ENCODE measurements around the gene ALG9. TPM values are rescaled to one million over a fixed set of nuclear protein-coding genes. Genes with fewer than 3 reads are reported as not detected.
A peak's percentile ranks its signal among the peaks of the same experiment; 100 is the strongest.

The ALG9 gene
- polyA plus RNA-seq, 3 donors, result 7.4 to 7.9 (median 7.8) TPM

GRCh38 chr11:111764621-111765020 is 106.8 kb downstream of the ALG9 start:
- H3K4me3 Mint-ChIP-seq, result no peak overlapping the region
- no peak overlapping the region for H3K9ac ChIP-seq (ENCODE audit: insufficient read depth, low read length, poor library complexity, severe bottlenecking)
- TF ChIP-seq, protein P1, sequence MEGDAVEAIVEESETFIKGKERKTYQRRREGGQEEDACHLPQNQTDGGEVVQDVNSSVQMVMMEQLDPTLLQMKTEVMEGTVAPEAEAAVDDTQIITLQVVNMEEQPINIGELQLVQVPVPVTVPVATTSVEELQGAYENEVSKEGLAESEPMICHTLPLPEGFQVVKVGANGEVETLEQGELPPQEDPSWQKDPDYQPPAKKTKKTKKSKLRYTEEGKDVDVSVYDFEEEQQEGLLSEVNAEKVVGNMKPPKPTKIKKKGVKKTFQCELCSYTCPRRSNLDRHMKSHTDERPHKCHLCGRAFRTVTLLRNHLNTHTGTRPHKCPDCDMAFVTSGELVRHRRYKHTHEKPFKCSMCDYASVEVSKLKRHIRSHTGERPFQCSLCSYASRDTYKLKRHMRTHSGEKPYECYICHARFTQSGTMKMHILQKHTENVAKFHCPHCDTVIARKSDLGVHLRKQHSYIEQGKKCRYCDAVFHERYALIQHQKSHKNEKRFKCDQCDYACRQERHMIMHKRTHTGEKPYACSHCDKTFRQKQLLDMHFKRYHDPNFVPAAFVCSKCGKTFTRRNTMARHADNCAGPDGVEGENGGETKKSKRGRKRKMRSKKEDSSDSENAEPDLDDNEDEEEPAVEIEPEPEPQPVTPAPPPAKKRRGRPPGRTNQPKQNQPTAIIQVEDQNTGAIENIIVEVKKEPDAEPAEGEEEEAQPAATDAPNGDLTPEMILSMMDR (IDR thresholded peaks at IDR 0.05), result no peak
- H2AFZ ChIP-seq (ENCODE audit: insufficient read depth, low read depth, low read length, poor library complexity, severe bottlenecking), result peak overlapping the region; percentile 94
- no peaks in the 10 kb centered on the region for H4K20me1 ChIP-seq (ENCODE audit: insufficient read depth, low read length)
- intact Hi-C loops (cut with micrococcal nuclease), result loop anchor here (5.0 to 10.0 kb wide), 3 partner anchors 78 to 1550 kb away; partner anchors contain the start of gene TTC12 (in 1 of the 2)
- H3K36me3 ChIP-seq (replicated peaks in 1 of 2; ENCODE audit: control insufficient read depth in 1 of 2, insufficient read depth in 2 of 2, low read length in 2 of 2), result peaks cover 34 to 47% of the 10 kb centered on the region in 2 donors
- peaks cover 40 to 47% of the 10 kb centered on the region in 2 donors for H3K36me3 Mint-ChIP-seq
- H3K9me3 Mint-ChIP-seq, result no peaks in the 10 kb centered on the region
- no peak overlapping the region for H3K27ac ChIP-seq (ENCODE audit: low read depth in 1 of 2, low read length in 2 of 2)
- WGBS (ENCODE audit: insufficient coverage), result no CpG with 5 or more reads among the region's 1 CpG
- H3K4me1 ChIP-seq (ENCODE audit: control insufficient read depth in 1 of 2, insufficient read depth in 2 of 2, low read length in 2 of 2), result peaks cover 14 to 23% of the 10 kb centered on the region in 2 donors
- no peak overlapping the region for H3K4me2 ChIP-seq (replicated peaks; ENCODE audit: extremely low read depth, low read length, poor library complexity, severe bottlenecking)
- no peak for DNase-seq
- H3K9me3 ChIP-seq (replicated peaks in 1 of 2; ENCODE audit: control insufficient read depth in 1 of 2, insufficient read depth in 1 of 2, low read length in 2 of 2), result no peaks in the 10 kb centered on the region
- no peak overlapping the region for H3K4me3 ChIP-seq (replicated peaks in 1 of 3; ENCODE audit: low read depth in 2 of 3, low read length in 3 of 3)
- H3K27ac Mint-ChIP-seq, result no peak overlapping the region
- H3K4me1 Mint-ChIP-seq, result peaks cover 21% of the 10 kb centered on the region
- peaks cover 0 to 7% (median 6%) of the 10 kb centered on the region in 3 donors for H3K27me3 Mint-ChIP-seq (ENCODE audit: low read depth in 3 of 3)
- peaks cover 17% of the 10 kb centered on the region for H3K79me2 ChIP-seq (ENCODE audit: insufficient read depth, low read length)
- no peaks in the 10 kb centered on the region for H3K27me3 ChIP-seq (ENCODE audit: control insufficient read depth in 2 of 2, insufficient read depth in 2 of 2, low read length in 2 of 2)

DNA sequence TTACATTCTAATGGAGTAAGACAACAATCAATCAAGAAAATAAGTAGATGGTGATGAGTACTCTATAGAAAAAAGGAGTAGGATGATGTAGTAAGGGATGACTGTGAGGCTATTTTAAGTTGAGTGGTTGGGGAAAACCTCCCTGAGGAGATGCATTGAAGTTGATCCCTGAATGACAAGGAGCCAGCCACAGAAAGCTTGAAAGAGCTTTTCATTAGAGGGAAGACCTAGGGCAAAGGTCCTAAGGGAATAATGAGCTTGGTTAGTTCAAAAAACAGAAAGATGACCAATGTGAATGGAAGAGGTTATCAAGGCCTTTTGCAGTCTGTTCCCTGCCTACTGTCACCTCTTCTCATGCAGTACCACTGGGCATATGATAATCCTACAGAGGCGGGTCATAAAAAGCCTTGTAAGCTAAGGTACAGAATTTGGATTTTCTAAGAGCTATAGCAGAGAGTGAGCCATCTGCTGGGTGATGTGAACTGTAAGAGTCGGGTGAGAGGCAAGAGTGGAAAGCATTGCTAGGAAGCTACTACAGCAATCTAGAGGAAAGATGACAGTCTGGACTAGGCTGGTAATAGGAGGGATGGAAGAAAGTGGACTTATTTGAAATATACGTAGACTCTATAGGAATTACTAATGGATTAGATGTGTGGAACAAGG is 108.3 kb downstream of the ALG9 start:
- no peak overlapping the region for H3K4me3 ChIP-seq (replicated peaks in 1 of 3; ENCODE audit: low read depth in 2 of 3, low read length in 3 of 3)
- Mint-ChIP-seq H3K9me3 (no peaks in the 10 kb centered on the region), H3K4me3 (no peak overlapping the region), H3K36me3 (peaks cover 52 to 61% of the 10 kb centered on the region in 2 donors), H3K4me1 (peaks cover 21% of the 10 kb centered on the region), H3K27ac (peak overlapping the region in 1 of 7 donors; percentile 0), H3K27me3 (ENCODE audit: low read depth in 3 of 3) (peaks cover 0 to 7% (median 6%) of the 10 kb centered on the region in 3 donors)
- H3K4me2 ChIP-seq (replicated peaks; ENCODE audit: extremely low read depth, low read length, poor library complexity, severe bottlenecking), result no peak overlapping the region
- TF ChIP-seq, protein P1 (IDR thresholded peaks at IDR 0.05), result no peak
- H3K79me2 ChIP-seq (ENCODE audit: insufficient read depth, low read length), result peaks cover 17% of the 10 kb centered on the region
- WGBS (ENCODE audit: insufficient coverage), result 97% methylated on average over 3 of the region's 3 CpGs
- H2AFZ ChIP-seq (ENCODE audit: insufficient read depth, low read depth, low read length, poor library complexity, severe bottlenecking), result no peak overlapping the region
- intact Hi-C loops (cut with micrococcal nuclease), result loop anchor here in 1 of 2 donors (10.0 kb wide), 1 partner anchor 1552 kb away; the partner anchor contains the start of gene TTC12
- H3K27me3 ChIP-seq (ENCODE audit: control insufficient read depth in 2 of 2, insufficient read depth in 2 of 2, low read length in 2 of 2), result no peaks in the 10 kb centered on the region
- H3K36me3 ChIP-seq (replicated peaks in 1 of 2; ENCODE audit: control insufficient read depth in 1 of 2, insufficient read depth in 2 of 2, low read length in 2 of 2), result peaks cover 47 to 61% of the 10 kb centered on the region in 2 donors
- no peaks in the 10 kb centered on the region for H3K9me3 ChIP-seq (replicated peaks in 1 of 2; ENCODE audit: control insufficient read depth in 1 of 2, insufficient read depth in 1 of 2, low read length in 2 of 2)
- H3K9ac ChIP-seq (ENCODE audit: insufficient read depth, low read length, poor library complexity, severe bottlenecking), result no peak overlapping the region
- no peak overlapping the region for H3K27ac ChIP-seq (ENCODE audit: low read depth in 1 of 2, low read length in 2 of 2)
- H4K20me1 ChIP-seq (ENCODE audit: insufficient read depth, low read length), result no peaks in the 10 kb centered on the region
- DNase-seq, result no peak
- peaks cover 14 to 23% of the 10 kb centered on the region in 2 donors for H3K4me1 ChIP-seq (ENCODE audit: control insufficient read depth in 1 of 2, insufficient read depth in 2 of 2, low read length in 2 of 2)
